Glutamatergic neuron (in vitro differentiated cells): ENCODE results near the gene CLK1. TPM values are rescaled to one million over a fixed set of nuclear protein-coding genes. Genes with fewer than 3 reads are reported as not detected.

Source experiments
- DNase-seq: peaks from one replicate; pipeline ENCODE4 v3.0.0; 2022
- H3K27ac Mint-ChIP-seq: one replicate; pipeline ENCODE4 v1.8.0; 2020; ENCODE audit warnings: mild to moderate bottlenecking, mixed read lengths, inconsistent platforms; ENCODE audit not compliant: unreplicated experiment
- H3K27me3 Mint-ChIP-seq: one replicate; pipeline ENCODE4 v1.8.0; 2020; ENCODE audit warnings: mild to moderate bottlenecking, moderate library complexity, mixed read lengths, inconsistent platforms; ENCODE audit not compliant: unreplicated experiment
- H3K36me3 Mint-ChIP-seq: one replicate; pipeline ENCODE4 v1.8.0; 2020; ENCODE audit warnings: mild to moderate bottlenecking, mixed read lengths, inconsistent platforms; ENCODE audit not compliant: unreplicated experiment
- H3K4me1 Mint-ChIP-seq: one replicate; pipeline ENCODE4 v1.8.0; 2020; ENCODE audit warnings: mild to moderate bottlenecking, low read depth, mixed read lengths, inconsistent platforms; ENCODE audit not compliant: unreplicated experiment
- H3K4me3 Mint-ChIP-seq: one replicate; pipeline ENCODE4 v1.8.0; 2020; ENCODE audit warnings: mild to moderate bottlenecking, mixed read lengths, inconsistent platforms; ENCODE audit not compliant: unreplicated experiment
- H3K9me3 Mint-ChIP-seq: one replicate; pipeline ENCODE4 v1.8.0; 2020; ENCODE audit warnings: mild to moderate bottlenecking, moderate library complexity, mixed read lengths, inconsistent platforms; ENCODE audit not compliant: unreplicated experiment
- total RNA-seq: library from RNA; stranded (reverse); fragmentation: NEBNext Ultra II Directional; extraction: Animal tissue kit (Norgen Biotek cat#: 25700); gene quantifications from one replicate; pipeline ENCODE4 v1.2.1, GENCODE V29; 2021; ENCODE audit not compliant: unreplicated experiment
- TF ChIP-seq, protein P1 (sequence below): fragments of 200-600 bp; sonication (generic); IDR thresholded peaks from one replicate; pipeline ENCODE4 v1.5.0; 2021; ENCODE audit not compliant: partially characterized antibody, unreplicated experiment

CLK1 gene
- total RNA-seq, 1 donor from 2014 or later, result 141 TPM

DNA sequence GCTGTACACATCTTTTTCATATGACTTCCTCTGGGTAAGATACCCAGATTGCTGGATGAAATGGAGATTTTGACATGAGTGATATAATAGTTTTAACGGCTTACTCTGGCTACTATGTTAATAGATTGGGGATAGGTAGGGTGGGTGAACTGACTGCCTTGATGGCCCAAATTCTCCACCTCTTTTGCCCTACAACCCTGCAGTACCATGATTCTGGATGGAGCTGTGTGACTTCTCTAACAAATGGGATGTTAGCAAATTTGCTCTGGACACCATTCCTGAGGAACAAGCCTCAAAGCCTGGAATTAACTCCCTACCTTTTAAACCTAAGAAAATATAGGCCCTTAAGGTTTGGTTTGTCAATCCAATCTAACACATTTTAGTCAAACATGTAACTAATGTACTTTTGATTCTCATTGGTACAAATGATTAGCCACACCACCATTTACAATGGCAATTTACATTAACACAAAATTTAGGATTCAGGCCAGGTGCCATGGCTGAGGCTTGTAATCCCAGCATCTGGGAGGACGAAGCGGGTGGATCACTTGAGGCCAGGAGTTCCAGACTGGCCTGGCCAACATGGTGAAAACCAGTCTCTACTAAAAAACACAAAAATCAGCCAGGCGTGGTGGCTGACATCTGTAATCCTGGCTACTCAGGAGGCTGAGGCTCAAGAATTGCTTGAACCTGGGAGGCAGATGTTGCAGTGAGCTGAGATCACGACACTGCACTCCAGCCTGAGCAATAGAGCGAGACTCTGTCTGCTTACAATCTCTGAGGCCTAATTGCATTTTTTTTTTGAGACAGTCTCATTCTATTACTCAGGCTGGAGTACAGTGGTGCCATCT is 12.8 kb downstream of the CLK1 start:
- Mint-ChIP-seq H3K4me1 (no peaks in the 10 kb centered on the region), H3K9me3 (no peaks in the 10 kb centered on the region), H3K27me3 (no peaks in the 10 kb centered on the region), H3K36me3 (no peaks in the 10 kb centered on the region), H3K4me3 (no peak overlapping the region), H3K27ac (no peak overlapping the region)
- DNase-seq, result no peak
- TF ChIP-seq, protein P1, sequence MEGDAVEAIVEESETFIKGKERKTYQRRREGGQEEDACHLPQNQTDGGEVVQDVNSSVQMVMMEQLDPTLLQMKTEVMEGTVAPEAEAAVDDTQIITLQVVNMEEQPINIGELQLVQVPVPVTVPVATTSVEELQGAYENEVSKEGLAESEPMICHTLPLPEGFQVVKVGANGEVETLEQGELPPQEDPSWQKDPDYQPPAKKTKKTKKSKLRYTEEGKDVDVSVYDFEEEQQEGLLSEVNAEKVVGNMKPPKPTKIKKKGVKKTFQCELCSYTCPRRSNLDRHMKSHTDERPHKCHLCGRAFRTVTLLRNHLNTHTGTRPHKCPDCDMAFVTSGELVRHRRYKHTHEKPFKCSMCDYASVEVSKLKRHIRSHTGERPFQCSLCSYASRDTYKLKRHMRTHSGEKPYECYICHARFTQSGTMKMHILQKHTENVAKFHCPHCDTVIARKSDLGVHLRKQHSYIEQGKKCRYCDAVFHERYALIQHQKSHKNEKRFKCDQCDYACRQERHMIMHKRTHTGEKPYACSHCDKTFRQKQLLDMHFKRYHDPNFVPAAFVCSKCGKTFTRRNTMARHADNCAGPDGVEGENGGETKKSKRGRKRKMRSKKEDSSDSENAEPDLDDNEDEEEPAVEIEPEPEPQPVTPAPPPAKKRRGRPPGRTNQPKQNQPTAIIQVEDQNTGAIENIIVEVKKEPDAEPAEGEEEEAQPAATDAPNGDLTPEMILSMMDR, result no peak

- H3K27me3 Mint-ChIP-seq, result no peaks in the 10 kb centered on the region
- H3K27ac Mint-ChIP-seq, result no peak overlapping the region
- DNase-seq, result no peak
- no peaks in the 10 kb centered on the region for H3K4me1 Mint-ChIP-seq
- TF ChIP-seq, protein P1, result no peak
- no peaks in the 10 kb centered on the region for H3K9me3 Mint-ChIP-seq
- H3K36me3 Mint-ChIP-seq, result no peaks in the 10 kb centered on the region
- H3K4me3 Mint-ChIP-seq, result no peak overlapping the region
Observed at GRCh38 chr2:200850512-200851256, 13.8 kb downstream of the CLK1 start.

GRCh38 chr2:200847939-200848338 is 16.5 kb downstream of the CLK1 start:
- Mint-ChIP-seq H3K27me3 (no peaks in the 10 kb centered on the region), H3K27ac (no peak overlapping the region), H3K4me3 (no peak overlapping the region), H3K4me1 (no peaks in the 10 kb centered on the region), H3K36me3 (no peaks in the 10 kb centered on the region), H3K9me3 (no peaks in the 10 kb centered on the region)
- TF ChIP-seq, protein P1, result no peak
- DNase-seq, result no peak

GRCh38 chr2:200847269-200847668 is 17.2 kb downstream of the CLK1 start:
- no peaks in the 10 kb centered on the region for H3K4me1 Mint-ChIP-seq
- H3K27me3 Mint-ChIP-seq, result no peaks in the 10 kb centered on the region
- no peak for DNase-seq
- no peak overlapping the region for H3K4me3 Mint-ChIP-seq
- TF ChIP-seq, protein P1, result no peak
- H3K36me3 Mint-ChIP-seq, result no peaks in the 10 kb centered on the region
- no peaks in the 10 kb centered on the region for H3K9me3 Mint-ChIP-seq
- no peak overlapping the region for H3K27ac Mint-ChIP-seq
